Right atrium auricular region (tissue), 2 donors: Measurements from ENCODE around the gene SUCO. TPM values are rescaled to one million over a fixed set of nuclear protein-coding genes. Genes with fewer than 3 reads are reported as not detected.

Experiments used
- DNase-seq: peaks from one replicate; pipeline ENCODE4 v3.0.0-alpha.2; 2019; ENCODE audit warnings: low spot score
- H3K27ac ChIP-seq, 2 donors: fragments of 200-600 bp; sonication (generic); 1 replicate in 1 of 2; 2 replicates in 1 of 2; pipeline ENCODE4 v1.5.1; 2016 to 2019
- H3K27me3 ChIP-seq, 2 donors: fragments of 200-600 bp; sonication (generic); one replicate each; pipeline versions ENCODE4 v1.5.1 to v1.6.0; 2017 to 2019
- H3K36me3 ChIP-seq: fragments of 200-600 bp; sonication (generic); one replicate; pipeline ENCODE4 v1.5.1; 2016
- H3K4me1 ChIP-seq, 2 donors: fragments of 200-600 bp; sonication (generic); one replicate each; pipeline versions ENCODE4 v1.5.1 to v1.6.0; 2017 to 2019
- H3K4me3 ChIP-seq, 2 donors: fragments of 200-600 bp; sonication (generic); 1 replicate in 1 of 2; 2 replicates in 1 of 2; pipeline ENCODE4 v1.5.1; 2017 to 2019; ENCODE audit warnings: mild to moderate bottlenecking in 1 of 2, moderate library complexity in 1 of 2
- H3K9me3 ChIP-seq, 2 donors: fragments of 200-600 bp; sonication (generic); one replicate each; pipeline ENCODE4 v1.5.1; 2019
- CTCF ChIP-seq, 2 donors: fragments of 200-600 bp; sonication (generic); IDR thresholded peaks; one replicate each; pipeline ENCODE4 v1.5.1; 2019; ENCODE audit warnings: antibody characterized with exemption in 2 of 2
- total RNA-seq, 2 donors: library from RNA; depleted of rRNA; stranded (reverse); fragments of >200 nt; gene quantifications; one replicate each; pipeline ENCODE4 v1.1.0, GENCODE V29; 2016

SUCO gene
- total RNA-seq, 2 donors from 2014 or later: 19.1 to 29.1 TPM

GRCh38 chr1:172532183-172532699 is 709 bp upstream of the SUCO start:
- no peak for TF ChIP-seq CTCF (IDR thresholded peaks at IDR 0.05)
- Histone ChIP-seq H3K27ac (peak overlapping the region; percentile 95 to 97), H3K27me3 (no peaks in the 10 kb centered on the region), H3K4me3 (peak overlapping the region; percentile 78 to 86), H3K4me1 (peaks cover 0 to 26% of the 10 kb centered on the region in 2 donors), H3K9me3 (no peaks in the 10 kb centered on the region), H3K36me3 (no peaks in the 10 kb centered on the region)
- DNase-seq: peak; percentile 97

- no peaks in the 10 kb centered on the region for H3K27me3 ChIP-seq
- H3K9me3 ChIP-seq: no peaks in the 10 kb centered on the region
- H3K36me3 ChIP-seq: no peaks in the 10 kb centered on the region
- peaks cover 0 to 37% of the 10 kb centered on the region in 2 donors for H3K4me1 ChIP-seq
- no peak for TF ChIP-seq CTCF (IDR thresholded peaks at IDR 0.05)
- peak overlapping the region; percentile 95 to 97 for H3K27ac ChIP-seq
- peak; percentile 64 for DNase-seq
- peak overlapping the region; percentile 78 to 86 for H3K4me3 ChIP-seq
Observed at GRCh38 chr1:172533513-172534151, 682 bp downstream of the SUCO start.

GRCh38 chr1:172536256-172536655 is 3.3 kb downstream of the SUCO start:
- Histone ChIP-seq H3K27me3 (no peaks in the 10 kb centered on the region), H3K9me3 (no peaks in the 10 kb centered on the region), H3K4me3 (no peak overlapping the region), H3K27ac (no peak overlapping the region), H3K36me3 (no peaks in the 10 kb centered on the region), H3K4me1 (peaks cover 0 to 43% of the 10 kb centered on the region in 2 donors)
- TF ChIP-seq CTCF (IDR thresholded peaks at IDR 0.05): no peak
- DNase-seq: no peak

GRCh38 chr1:172537366-172537765 is 4.4 kb downstream of the SUCO start:
- TF ChIP-seq CTCF (IDR thresholded peaks at IDR 0.05): no peak
- H3K27me3 ChIP-seq: no peaks in the 10 kb centered on the region
- no peak for DNase-seq
- H3K27ac ChIP-seq: no peak overlapping the region
- no peak overlapping the region for H3K4me3 ChIP-seq
- no peaks in the 10 kb centered on the region for H3K9me3 ChIP-seq
- H3K4me1 ChIP-seq: peaks cover 0 to 36% of the 10 kb centered on the region in 2 donors
- H3K36me3 ChIP-seq: no peaks in the 10 kb centered on the region

GRCh38 chr1:172537827-172538391 is 5.0 kb downstream of the SUCO start:
- no peak overlapping the region for H3K27ac ChIP-seq
- TF ChIP-seq CTCF (IDR thresholded peaks at IDR 0.05): no peak
- no peak for DNase-seq
- no peaks in the 10 kb centered on the region for H3K27me3 ChIP-seq
- peaks cover 0 to 36% of the 10 kb centered on the region in 2 donors for H3K4me1 ChIP-seq
- no peak overlapping the region for H3K4me3 ChIP-seq
- H3K9me3 ChIP-seq: no peaks in the 10 kb centered on the region
- H3K36me3 ChIP-seq: no peaks in the 10 kb centered on the region
